GM23338 (cell line): ENCODE data around the gene CCDC40. TPM values are rescaled to one million over a fixed set of nuclear protein-coding genes. Genes with fewer than 3 reads are reported as not detected.

Source experiments
- ATAC-seq: fragments of 200-7000 bp; cut with Tn5 transposase; 3 replicates; pipeline ENCODE4 v1.9.1; 2020
- DNase-seq: peaks from one replicate; pipeline ENCODE4 v3.0.0-alpha.2; 2015; ENCODE audit warnings: low spot score
- H2AFZ ChIP-seq: fragments of 200-600 bp; sonication (generic); 2 replicates; pipeline ENCODE4 v1.8.0; 2016; ENCODE audit warnings: antibody characterized with exemption, mild to moderate bottlenecking, moderate library complexity
- H3F3A ChIP-seq: fragments of 200-600 bp; sonication (generic); replicated peaks from 2 replicates; pipeline ENCODE4 v1.8.0; 2017; ENCODE audit warnings: antibody characterized with exemption, mixed run types, low read depth
- H3K27ac ChIP-seq: fragments of 200-600 bp; sonication (generic); 2 replicates; pipeline ENCODE4 v1.6.1; 2016; ENCODE audit warnings: low read depth
- H3K27me3 ChIP-seq: fragments of 200-600 bp; sonication (generic); 2 replicates; pipeline ENCODE4 v1.8.0; 2016; ENCODE audit warnings: mild to moderate bottlenecking, mixed run types, moderate library complexity; ENCODE audit not compliant: insufficient read depth
- H3K36me3 ChIP-seq: fragments of 200-600 bp; sonication (generic); 2 replicates; pipeline ENCODE4 v1.8.0; 2016; ENCODE audit warnings: mild to moderate bottlenecking; ENCODE audit not compliant: insufficient read depth
- H3K4me1 ChIP-seq: fragments of 200-600 bp; sonication (generic); 2 replicates; pipeline ENCODE4 v1.8.0; 2016; ENCODE audit warnings: mild to moderate bottlenecking, moderate library complexity; ENCODE audit not compliant: insufficient read depth
- H3K4me2 ChIP-seq: fragments of 200-600 bp; sonication (generic); 2 replicates; pipeline ENCODE4 v1.7.1; 2017; ENCODE audit warnings: mixed run types
- H3K4me3 ChIP-seq: fragments of 200-600 bp; sonication (generic); 2 replicates; pipeline ENCODE4 v1.6.1; 2016; ENCODE audit warnings: mixed run types
- H3K79me2 ChIP-seq: fragments of 200-600 bp; sonication (generic); replicated peaks from 2 replicates; pipeline ENCODE4 v1.8.0; 2017; ENCODE audit warnings: mild to moderate bottlenecking; ENCODE audit not compliant: insufficient read depth
- H3K9me2 ChIP-seq: fragments of 200-600 bp; sonication (generic); 2 replicates; pipeline ENCODE4 v1.8.0; 2017; ENCODE audit not compliant: insufficient read depth
- H4K20me1 ChIP-seq: fragments of 200-600 bp; sonication (generic); replicated peaks from 2 replicates; pipeline ENCODE4 v1.8.0; 2017; ENCODE audit warnings: mild to moderate bottlenecking; ENCODE audit not compliant: insufficient read depth
- H3K27ac Mint-ChIP-seq: 2 replicates; pipeline ENCODE4 v1.8.0; 2020; ENCODE audit warnings: inconsistent platforms, mild to moderate bottlenecking, moderate library complexity, mixed read lengths
- H3K27me3 Mint-ChIP-seq: 3 replicates; pipeline ENCODE4 v1.8.0; 2022; ENCODE audit warnings: low read depth, mild to moderate bottlenecking, moderate library complexity, mixed read lengths, inconsistent platforms; ENCODE audit not compliant: insufficient read depth, poor library complexity
- H3K36me3 Mint-ChIP-seq: 3 replicates; pipeline ENCODE4 v1.8.0; 2021; ENCODE audit warnings: low read depth, mild to moderate bottlenecking, inconsistent platforms, moderate library complexity, mixed read lengths
- H3K4me1 Mint-ChIP-seq: 3 replicates; pipeline ENCODE4 v1.8.0; 2020; ENCODE audit warnings: mild to moderate bottlenecking, inconsistent platforms, mixed read lengths
- H3K4me3 Mint-ChIP-seq: 3 replicates; pipeline ENCODE4 v1.8.0; 2021; ENCODE audit warnings: moderate library complexity, mild to moderate bottlenecking, inconsistent platforms, mixed read lengths
- H3K9me3 Mint-ChIP-seq: 3 replicates; pipeline ENCODE4 v1.8.0; 2020; ENCODE audit warnings: moderate library complexity, mild to moderate bottlenecking, inconsistent platforms, mixed read lengths
- CREB1 ChIP-seq: fragments of 250-450 bp; sonication (Bioruptor Pico); IDR thresholded peaks from 2 replicates; pipeline ENCODE4 v1.5.0; 2020; ENCODE audit warnings: low read depth, mild to moderate bottlenecking, moderate library complexity
- EZH2 ChIP-seq: fragments of 200-600 bp; sonication (generic); IDR thresholded peaks from one replicate; pipeline ENCODE4 v1.8.0; 2017; ENCODE audit warnings: antibody characterized with exemption, mild to moderate bottlenecking, low read depth; ENCODE audit not compliant: unreplicated experiment
- EZH2phosphoT487 ChIP-seq: fragments of 200-600 bp; sonication (generic); IDR thresholded peaks from one replicate; pipeline ENCODE4 v1.8.1; 2018; ENCODE audit warnings: antibody characterized with exemption; ENCODE audit not compliant: unreplicated experiment
- JUNB ChIP-seq: IDR thresholded peaks from one replicate; pipeline ENCODE4 v1.6.1; 2016; ENCODE audit warnings: antibody characterized with exemption; ENCODE audit not compliant: unreplicated experiment
- NANOG ChIP-seq: IDR thresholded peaks from 2 replicates; pipeline ENCODE4 v1.6.1; 2016; ENCODE audit warnings: antibody characterized with exemption, borderline replicate concordance
- POLR2AphosphoS5 ChIP-seq: IDR thresholded peaks from 2 replicates; pipeline ENCODE4 v1.6.1; 2016; ENCODE audit warnings: antibody characterized with exemption, low read depth
- STAT1 ChIP-seq: IDR thresholded peaks from one replicate; pipeline ENCODE4 v1.6.1; 2016; ENCODE audit warnings: antibody characterized with exemption; ENCODE audit not compliant: unreplicated experiment
- ZNF114 ChIP-seq: fragments of 250-450 bp; sonication (Bioruptor Pico); IDR thresholded peaks from 2 replicates; pipeline ENCODE4 v1.5.0; 2020; ENCODE audit warnings: mild to moderate bottlenecking, moderate library complexity
- ZNF331 ChIP-seq: fragments of 250-450 bp; sonication (Bioruptor Pico); IDR thresholded peaks from 2 replicates; pipeline ENCODE4 v1.5.0; 2020; ENCODE audit warnings: low read depth, mild to moderate bottlenecking, moderate library complexity
- polyA plus RNA-seq: library from polyadenylated mRNA; unstranded; fragments of >200 nt; fragmentation: Nextera tagmentation; extraction: Ambion mirVana; gene quantifications from 2 replicates; pipeline ENCODE4 v1.2.1, GENCODE V29; 2016
- total RNA-seq: library from RNA; depleted of rRNA; stranded (reverse); fragments of >200 nt; shearing (Covaris generic); gene quantifications from 2 replicates; pipeline ENCODE4 v1.2.3, GENCODE V29; 2014
- TF ChIP-seq, protein P1 (sequence below): IDR thresholded peaks from one replicate; pipeline ENCODE4 v1.6.1; 2018; ENCODE audit warnings: antibody characterized with exemption; ENCODE audit not compliant: unreplicated experiment
- TF ChIP-seq, protein P2 (sequence below), 2 experiments: fragments of 200-600 bp in 1 of 2; sonication (generic) in 1 of 2; conservative IDR thresholded peaks; 2 replicates each; pipeline versions ENCODE4 v1.5.1 to v1.6.1; 2016 to 2017; ENCODE audit warnings: antibody characterized with exemption in 2 of 2, low read depth in 2 of 2, mild to moderate bottlenecking in 2 of 2, moderate library complexity in 1 of 2
- TF ChIP-seq, protein P3 (sequence below): IDR thresholded peaks from 2 replicates; pipeline ENCODE4 v1.6.1; 2016; ENCODE audit warnings: antibody characterized with exemption

CCDC40 gene
- total and polyA plus RNA-seq, 2 experiments from 2014 or later: 7.6 to 8.1 TPM

DNA sequence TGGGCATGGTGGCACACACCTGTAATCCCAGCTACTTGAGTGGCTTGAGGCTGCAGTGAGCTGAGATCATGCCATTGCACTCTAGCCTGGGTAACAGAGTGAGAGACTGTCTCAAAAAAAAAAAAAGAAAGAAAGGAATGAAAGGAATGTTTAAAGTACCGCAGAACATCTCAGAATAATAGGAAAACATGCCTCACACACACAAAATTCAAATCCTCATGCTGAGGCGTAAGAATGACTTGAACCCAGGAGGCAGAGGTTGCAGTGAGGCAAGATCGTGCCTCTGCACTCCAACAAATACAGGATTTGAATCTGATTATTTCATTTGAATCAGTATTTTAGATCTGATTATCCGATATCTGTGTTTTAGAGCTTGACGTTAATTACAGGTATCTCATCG lies 43.6 kb downstream of the CCDC40 start (continued):
- TF ChIP-seq, protein P1, sequence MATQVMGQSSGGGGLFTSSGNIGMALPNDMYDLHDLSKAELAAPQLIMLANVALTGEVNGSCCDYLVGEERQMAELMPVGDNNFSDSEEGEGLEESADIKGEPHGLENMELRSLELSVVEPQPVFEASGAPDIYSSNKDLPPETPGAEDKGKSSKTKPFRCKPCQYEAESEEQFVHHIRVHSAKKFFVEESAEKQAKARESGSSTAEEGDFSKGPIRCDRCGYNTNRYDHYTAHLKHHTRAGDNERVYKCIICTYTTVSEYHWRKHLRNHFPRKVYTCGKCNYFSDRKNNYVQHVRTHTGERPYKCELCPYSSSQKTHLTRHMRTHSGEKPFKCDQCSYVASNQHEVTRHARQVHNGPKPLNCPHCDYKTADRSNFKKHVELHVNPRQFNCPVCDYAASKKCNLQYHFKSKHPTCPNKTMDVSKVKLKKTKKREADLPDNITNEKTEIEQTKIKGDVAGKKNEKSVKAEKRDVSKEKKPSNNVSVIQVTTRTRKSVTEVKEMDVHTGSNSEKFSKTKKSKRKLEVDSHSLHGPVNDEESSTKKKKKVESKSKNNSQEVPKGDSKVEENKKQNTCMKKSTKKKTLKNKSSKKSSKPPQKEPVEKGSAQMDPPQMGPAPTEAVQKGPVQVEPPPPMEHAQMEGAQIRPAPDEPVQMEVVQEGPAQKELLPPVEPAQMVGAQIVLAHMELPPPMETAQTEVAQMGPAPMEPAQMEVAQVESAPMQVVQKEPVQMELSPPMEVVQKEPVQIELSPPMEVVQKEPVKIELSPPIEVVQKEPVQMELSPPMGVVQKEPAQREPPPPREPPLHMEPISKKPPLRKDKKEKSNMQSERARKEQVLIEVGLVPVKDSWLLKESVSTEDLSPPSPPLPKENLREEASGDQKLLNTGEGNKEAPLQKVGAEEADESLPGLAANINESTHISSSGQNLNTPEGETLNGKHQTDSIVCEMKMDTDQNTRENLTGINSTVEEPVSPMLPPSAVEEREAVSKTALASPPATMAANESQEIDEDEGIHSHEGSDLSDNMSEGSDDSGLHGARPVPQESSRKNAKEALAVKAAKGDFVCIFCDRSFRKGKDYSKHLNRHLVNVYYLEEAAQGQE: no peak
- no peak for TF ChIP-seq ZNF331 (CRISPR knock-in tag)
- TF ChIP-seq, protein P2, sequence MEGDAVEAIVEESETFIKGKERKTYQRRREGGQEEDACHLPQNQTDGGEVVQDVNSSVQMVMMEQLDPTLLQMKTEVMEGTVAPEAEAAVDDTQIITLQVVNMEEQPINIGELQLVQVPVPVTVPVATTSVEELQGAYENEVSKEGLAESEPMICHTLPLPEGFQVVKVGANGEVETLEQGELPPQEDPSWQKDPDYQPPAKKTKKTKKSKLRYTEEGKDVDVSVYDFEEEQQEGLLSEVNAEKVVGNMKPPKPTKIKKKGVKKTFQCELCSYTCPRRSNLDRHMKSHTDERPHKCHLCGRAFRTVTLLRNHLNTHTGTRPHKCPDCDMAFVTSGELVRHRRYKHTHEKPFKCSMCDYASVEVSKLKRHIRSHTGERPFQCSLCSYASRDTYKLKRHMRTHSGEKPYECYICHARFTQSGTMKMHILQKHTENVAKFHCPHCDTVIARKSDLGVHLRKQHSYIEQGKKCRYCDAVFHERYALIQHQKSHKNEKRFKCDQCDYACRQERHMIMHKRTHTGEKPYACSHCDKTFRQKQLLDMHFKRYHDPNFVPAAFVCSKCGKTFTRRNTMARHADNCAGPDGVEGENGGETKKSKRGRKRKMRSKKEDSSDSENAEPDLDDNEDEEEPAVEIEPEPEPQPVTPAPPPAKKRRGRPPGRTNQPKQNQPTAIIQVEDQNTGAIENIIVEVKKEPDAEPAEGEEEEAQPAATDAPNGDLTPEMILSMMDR (conservative IDR thresholded peaks at IDR 0.05; ENCODE audit: low read depth in 2 of 2): no peak

DNA sequence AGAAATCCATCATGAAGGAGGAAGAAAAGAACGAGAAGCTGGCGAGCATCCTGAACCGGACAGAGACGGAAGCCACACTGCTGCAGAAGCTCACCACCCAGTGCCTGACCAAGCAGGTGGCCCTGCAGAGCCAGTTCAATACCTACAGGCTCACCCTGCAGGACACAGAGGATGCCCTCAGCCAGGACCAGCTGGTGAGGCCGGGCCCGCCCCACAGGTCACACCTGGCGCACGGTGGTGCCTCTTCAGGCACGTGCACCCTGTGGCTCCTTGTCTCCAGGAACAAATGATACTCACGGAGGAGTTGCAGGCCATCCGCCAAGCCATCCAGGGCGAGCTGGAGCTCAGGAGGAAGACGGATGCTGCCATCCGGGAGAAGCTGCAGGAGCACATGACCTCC lies 45.2 kb downstream of the CCDC40 start:
- Histone ChIP-seq H4K20me1 (no peaks in the 10 kb centered on the region; the same call in 1 of the 2 replicates), H3K79me2 (no peaks in the 10 kb centered on the region), H3K9me2 (no peaks in the 10 kb centered on the region), H3K4me3 (no peak overlapping the region), H3F3A (0 out of 2 replicates have a peak, but pooled peaks cover 6% of the 10 kb centered on the region), H3K27me3 (no peaks in the 10 kb centered on the region), H2AFZ (no peak overlapping the region), H3K27ac (no peak overlapping the region), H3K4me2 (no peak overlapping the region), H3K4me1 (peaks cover 12% of the 10 kb centered on the region), H3K36me3 (no peaks in the 10 kb centered on the region)
- Mint-ChIP-seq H3K4me3 (no peak overlapping the region), H3K9me3 (no peaks in the 10 kb centered on the region), H3K27me3 (peaks cover 3% of the 10 kb centered on the region), H3K4me1 (peaks cover 12% of the 10 kb centered on the region), H3K36me3 (peaks cover 2% of the 10 kb centered on the region; the same call in 2 of the 3 replicates), H3K27ac (no peak overlapping the region)
- DNase-seq (no peak), ATAC-seq (no peak)
- TF ChIP-seq STAT1 (no peak), NANOG (no peak), ZNF331 (CRISPR knock-in tag) (no peak), CREB1 (no peak), EZH2phosphoT487 (no peak), POLR2AphosphoS5 (no peak), EZH2 (no peak), JUNB (no peak), ZNF114 (CRISPR knock-in tag) (no peak)
- TF ChIP-seq, protein P1: no peak
- TF ChIP-seq, protein P2 (conservative IDR thresholded peaks at IDR 0.05; ENCODE audit: low read depth in 2 of 2): no peak
- TF ChIP-seq, protein P3, sequence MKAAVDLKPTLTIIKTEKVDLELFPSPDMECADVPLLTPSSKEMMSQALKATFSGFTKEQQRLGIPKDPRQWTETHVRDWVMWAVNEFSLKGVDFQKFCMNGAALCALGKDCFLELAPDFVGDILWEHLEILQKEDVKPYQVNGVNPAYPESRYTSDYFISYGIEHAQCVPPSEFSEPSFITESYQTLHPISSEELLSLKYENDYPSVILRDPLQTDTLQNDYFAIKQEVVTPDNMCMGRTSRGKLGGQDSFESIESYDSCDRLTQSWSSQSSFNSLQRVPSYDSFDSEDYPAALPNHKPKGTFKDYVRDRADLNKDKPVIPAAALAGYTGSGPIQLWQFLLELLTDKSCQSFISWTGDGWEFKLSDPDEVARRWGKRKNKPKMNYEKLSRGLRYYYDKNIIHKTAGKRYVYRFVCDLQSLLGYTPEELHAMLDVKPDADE: no peak
